K562 (cell line): ENCODE measurements around the gene PTPN1. TPM values are rescaled to one million over a fixed set of nuclear protein-coding genes. Genes with fewer than 3 reads are reported as not detected.

Experiments
- ATAC-seq: fragments of 200-7000 bp; cut with Tn5 transposase; 3 replicates; pipeline ENCODE4 v1.9.1; 2020; ENCODE audit warnings: moderate library complexity
- BruUV-seq: library from RNA; stranded (reverse); fragments of 400-500 nt; replicated peaks from 2 replicates; lab custom pipeline; 2021; lab: Mats Ljungman, UMichigan
- CTCF ChIA-PET: fragments of 300-600 bp; formaldehyde crosslinking; extraction: SDS; loops from one replicate; lab custom pipeline; 2021; ENCODE audit warnings: low intra/inter-chr PET ratio; lab: Yijun Ruan, JAX
- POLR2A ChIA-PET: fragments of 300-600, 350-650 bp; sonication (Branson Sonifier 250); formaldehyde crosslinking; extraction: SDS; loops from one replicate; lab custom pipeline; 2021; ENCODE audit warnings: antibody characterized with exemption, inconsistent platforms; lab: Yijun Ruan, JAX
- DNase-seq, 4 experiments: peaks; one replicate each; pipeline versions ENCODE4 v3.0.0 to v3.0.0-alpha.2; 2011 to 2018; ENCODE audit warnings: low spot score in 3 of 4, mixed read lengths in 3 of 4; ENCODE audit errors: extremely low read depth in 1 of 4
- FAIRE-seq: peaks from 2 replicates; lab custom pipeline; 2011; peaks lifted over from hg19 to GRCh38; lab: Jason Lieb, UNC
- H2AFZ ChIP-seq: 2 replicates; pipeline ENCODE4 v1.6.0; 2011; ENCODE audit warnings: low read depth, low read length, control low read depth, inconsistent platforms
- H3K27ac ChIP-seq: fragments of 200-600 bp; 3 replicates; pipeline ENCODE4 v1.8.0; 2011; ENCODE audit warnings: low read depth, mild to moderate bottlenecking, control low read depth, inconsistent platforms, low read length, moderate library complexity, mixed read lengths; ENCODE audit errors: extremely low read depth
- H3K27me3 ChIP-seq, 2 experiments: fragments of 300-600 bp in 1 of 2; 2 replicates in 1 of 2; 3 replicates in 1 of 2; pipeline versions ENCODE4 v1.6.0 to v1.8.0; 2011; ENCODE audit warnings: inconsistent platforms in 2 of 2, low read length in 2 of 2, mild to moderate bottlenecking in 1 of 2, mixed read lengths in 1 of 2, moderate library complexity in 1 of 2; ENCODE audit not compliant: control insufficient read depth in 2 of 2, insufficient read depth in 2 of 2
- H3K36me3 ChIP-seq: fragments of 300-600 bp; 3 replicates; pipeline ENCODE4 v1.8.0; 2011; ENCODE audit warnings: mild to moderate bottlenecking, low read length, inconsistent platforms; ENCODE audit not compliant: control insufficient read depth, insufficient read depth
- H3K4me1 ChIP-seq, 2 experiments: fragments of 200-600 bp in 1 of 2; replicated peaks in 1 of 2; 2 replicates in 1 of 2; 3 replicates in 1 of 2; pipeline versions ENCODE4 v1.5.1 to v1.8.0; 2011; ENCODE audit warnings: inconsistent platforms in 2 of 2, low read length in 2 of 2, mild to moderate bottlenecking in 1 of 2, mixed read lengths in 1 of 2, moderate library complexity in 1 of 2; ENCODE audit not compliant: control insufficient read depth in 2 of 2, insufficient read depth in 2 of 2
- H3K4me2 ChIP-seq: 2 replicates; pipeline ENCODE4 v1.6.1; 2011; ENCODE audit warnings: low read length, control low read depth, inconsistent platforms, mixed read lengths; ENCODE audit not compliant: insufficient read depth
- H3K4me3 ChIP-seq: fragments of 200-600 bp; sonication (generic), shearing (Covaris generic); 2 replicates; pipeline ENCODE4 v1.5.1; 2016; ENCODE audit warnings: control low read depth, inconsistent platforms
- H3K79me2 ChIP-seq: fragments of 200-600 bp; 3 replicates; pipeline ENCODE4 v1.8.0; 2011; ENCODE audit warnings: low read length, inconsistent platforms; ENCODE audit not compliant: control insufficient read depth, insufficient read depth
- H3K9ac ChIP-seq, 2 experiments: 2 replicates each; pipeline versions ENCODE4 v1.6.0 to v1.6.1; 2011; ENCODE audit warnings: low read depth in 2 of 2, low read length in 2 of 2, control low read depth in 1 of 2, inconsistent platforms in 1 of 2, mild to moderate bottlenecking in 1 of 2, mixed read lengths in 1 of 2; ENCODE audit not compliant: insufficient read depth in 1 of 2
- H3K9me1 ChIP-seq: one replicate; pipeline ENCODE4 v1.6.0; 2011; ENCODE audit warnings: inconsistent platforms, mild to moderate bottlenecking, low read length, moderate library complexity; ENCODE audit not compliant: control insufficient read depth, insufficient read depth
- H3K9me3 ChIP-seq: replicated peaks from 2 replicates; pipeline ENCODE4 v1.5.1; 2011; ENCODE audit warnings: low read depth, low read length, inconsistent platforms; ENCODE audit not compliant: control insufficient read depth, insufficient read depth
- H4K20me1 ChIP-seq: replicated peaks from 2 replicates; pipeline ENCODE4 v1.6.1; 2011; ENCODE audit warnings: low read length, inconsistent platforms, mixed read lengths; ENCODE audit not compliant: control insufficient read depth, insufficient read depth
- ARID1B ChIP-seq: fragments of 450-650 bp; IDR thresholded peaks from 2 replicates; pipeline ENCODE4 v1.6.1; 2016; ENCODE audit warnings: antibody characterized with exemption, mild to moderate bottlenecking, inconsistent platforms
- CREM ChIP-seq: IDR thresholded peaks from 2 replicates; pipeline ENCODE4 v1.6.1; 2014; ENCODE audit warnings: antibody characterized with exemption, low read depth
- RBFOX2 ChIP-seq: fragments of 200-400 bp; formaldehyde crosslinking; IDR thresholded peaks from 2 replicates; pipeline ENCODE4 v1.6.1; 2017; ENCODE audit warnings: low read depth, mild to moderate bottlenecking, low read length, moderate library complexity
- SAP30 ChIP-seq: fragments of 200-600 bp; sonication (generic); IDR thresholded peaks from 2 replicates; pipeline ENCODE4 v1.6.1; 2012; ENCODE audit warnings: borderline replicate concordance, low read depth, mild to moderate bottlenecking, moderate library complexity, low read length, control low read depth, inconsistent platforms; ENCODE audit not compliant: insufficient read depth, poor library complexity, severe bottlenecking
- SLC30A9 ChIP-seq: fragments of 250-450 bp; sonication (Bioruptor Pico); IDR thresholded peaks from 2 replicates; pipeline ENCODE4 v1.8.0; 2022; ENCODE audit warnings: mild to moderate bottlenecking, moderate library complexity
- TRIM24 ChIP-seq, 2 experiments: fragments of 450-650 bp; IDR thresholded peaks; 2 replicates each; pipeline ENCODE4 v1.6.1; 2016
- ZBTB1 ChIP-seq: sonication (generic); formaldehyde crosslinking; IDR thresholded peaks from 2 replicates; pipeline ENCODE4 v1.8.1; 2023; ENCODE audit warnings: missing genetic modification reagents, low read depth, mild to moderate bottlenecking, borderline replicate concordance
- ZNF224 ChIP-seq: sonication (generic); formaldehyde crosslinking; IDR thresholded peaks from 2 replicates; pipeline ENCODE4 v1.8.0; 2022; ENCODE audit warnings: mild to moderate bottlenecking, missing genetic modification reagents
- ZNF668 ChIP-seq: fragments of 250-450 bp; sonication (Bioruptor Pico); IDR thresholded peaks from 2 replicates; pipeline ENCODE4 v1.8.0; 2022; ENCODE audit warnings: mild to moderate bottlenecking, inconsistent platforms
- WGBS: fragments of 100-300 bp; shearing (Covaris generic); methylation state at CpG from one replicate; pipeline ENCODE4 v1.1.6; 2016; ENCODE audit warnings: low coverage, mixed read lengths; ENCODE audit not compliant: insufficient coverage; ENCODE audit errors: missing lambda C conversion rate; 5-methylcytosine and 5-hydroxymethylcytosine counted together
- in situ Hi-C: fragments of 300-500 bp; cut with MboI; formaldehyde crosslinking; loops from 4 replicates; pipeline ENCODE4 v1.15.0; 2018; ENCODE audit warnings: inconsistent platforms, mixed read lengths
- intact Hi-C: fragments of 100-400 bp; cut with micrococcal nuclease; formaldehyde crosslinking; loops from 2 replicates; pipeline ENCODE4 v1.14.2; 2022
- polyA plus RNA-seq, 8 experiments: library from polyadenylated mRNA; depleted of rRNA in 4 of 8; stranded (reverse) in 5 of 8; unstranded in 3 of 8; fragments of >200 nt; fragmentation: Nextera tagmentation in 2 of 8; fragmentation: Illumina TruSeq in 1 of 8; extraction: Ambion mirVana in 2 of 8; extraction: Trizol in 1 of 8; gene quantifications; 2 replicates each; pipeline versions ENCODE4 v1.2.1 to v1.2.3, GENCODE V29; 2011 to 2014; ENCODE audit warnings: inconsistent platforms in 1 of 8, missing spikeins in 1 of 8
- total RNA-seq, 7 experiments: library from RNA; depleted of rRNA in 6 of 7; stranded (reverse); fragments of >200 nt in 6 of 7; fragmentation: Illumina TruSeq in 2 of 7; extraction: Trizol in 2 of 7; gene quantifications; 2 replicates each; pipeline versions ENCODE4 v1.2.1 to v1.2.3, GENCODE V29; 2011 to 2021; ENCODE audit warnings: low replicate concordance in 1 of 7
- TF ChIP-seq, protein P1 (sequence below), 2 experiments: fragments of 450-650 bp; IDR thresholded peaks; 2 replicates each; pipeline ENCODE4 v1.6.1; 2018; ENCODE audit warnings: mild to moderate bottlenecking in 2 of 2, low read depth in 1 of 2; ENCODE audit not compliant: partially characterized antibody in 2 of 2
- TF ChIP-seq, protein P2 (sequence below), 2 experiments: fragments of 450-650 bp; conservative IDR thresholded peaks; 2 replicates each; pipeline ENCODE4 v1.6.1; 2017; ENCODE audit warnings: mild to moderate bottlenecking in 2 of 2, moderate library complexity in 2 of 2
- TF ChIP-seq, protein P3 (sequence below), 2 experiments: fragments of 150-350 bp in 1 of 2; IDR thresholded peaks; 2 replicates each; pipeline ENCODE4 v1.6.1; 2012 to 2016; ENCODE audit warnings: low read depth in 2 of 2, low read length in 2 of 2, mild to moderate bottlenecking in 1 of 2, moderate library complexity in 1 of 2

PTPN1 gene
- total and polyA plus RNA-seq, 9 of the 15 experiments (the other 6 are each of a cell fraction or from before 2014, with no cell fraction given), result 11.0 to 85.3 (median 54.0) TPM

DNA sequence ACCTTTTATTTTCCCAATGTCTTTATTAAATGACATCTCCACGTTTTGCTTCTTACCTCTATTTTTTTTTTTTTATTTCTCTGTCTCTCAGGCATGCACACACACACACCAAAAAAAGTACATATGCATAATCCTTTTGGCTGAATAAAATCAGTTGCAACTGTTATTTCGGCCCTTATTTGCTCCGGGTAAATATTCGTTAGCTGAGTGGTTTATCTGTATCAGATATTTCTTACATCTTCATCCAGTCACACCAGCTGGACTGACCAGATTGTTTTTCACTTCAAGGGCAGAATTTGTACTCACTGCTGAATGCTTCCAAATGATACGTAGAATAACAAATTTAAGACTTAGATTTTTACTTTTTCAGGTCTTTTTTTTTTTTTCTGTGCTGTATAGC lies 45.5 kb downstream of the PTPN1 start:
- H3K79me2 ChIP-seq, result peaks cover 87% of the 10 kb centered on the region
- DNase-seq (no peak), FAIRE-seq (no peak), ATAC-seq (no peak)
- ChIA-PET CTCF (no interaction called here), POLR2A (interaction anchor here (0.6 to 1.3 kb wide), 4 partner anchors 14 to 90 kb away, joined by 3 to 4 read pairs (median 4); no protein-coding TSS in a partner anchor)
- 13% methylated on average over 5 of the region's 5 CpGs for WGBS
- intact Hi-C loops, result no loop called here
- in situ Hi-C loops, result no loop called here
- H3K36me3 ChIP-seq, result peaks cover 38% of the 10 kb centered on the region
- H3K4me3 ChIP-seq, result no peak overlapping the region
- H3K4me2 ChIP-seq, result no peak overlapping the region
- peaks cover 4 to 7% of the 10 kb centered on the region in 2 experiments; a peak in 4 of 5 replicates for H3K4me1 ChIP-seq
- no peaks in the 10 kb centered on the region for H3K9me3 ChIP-seq
- no TSS peak for BruUV-seq
- H3K27me3 ChIP-seq, result no peaks in the 10 kb centered on the region
- no peaks in the 10 kb centered on the region; the same call in 1 of the 2 replicates for H4K20me1 ChIP-seq
- H3K9me1 ChIP-seq, result no peaks in the 10 kb centered on the region
- no peak overlapping the region for H3K9ac ChIP-seq
- no peak overlapping the region for H3K27ac ChIP-seq
- H2AFZ ChIP-seq, result no peak overlapping the region
- TF ChIP-seq ZNF224 (CRISPR knock-in tag) (no peak), ZNF668 (CRISPR knock-in tag) (no peak), TRIM24 (IDR thresholded peaks at IDR 0.05) (no peak), ZBTB1 (CRISPR knock-in tag) (no peak), CREM (no peak), RBFOX2 (no peak), ARID1B (0 out of 2 replicates have a peak, but pooled peaks have one; percentile 8), SAP30 (no peak), SLC30A9 (CRISPR knock-in tag) (no peak)
- TF ChIP-seq, protein P1, sequence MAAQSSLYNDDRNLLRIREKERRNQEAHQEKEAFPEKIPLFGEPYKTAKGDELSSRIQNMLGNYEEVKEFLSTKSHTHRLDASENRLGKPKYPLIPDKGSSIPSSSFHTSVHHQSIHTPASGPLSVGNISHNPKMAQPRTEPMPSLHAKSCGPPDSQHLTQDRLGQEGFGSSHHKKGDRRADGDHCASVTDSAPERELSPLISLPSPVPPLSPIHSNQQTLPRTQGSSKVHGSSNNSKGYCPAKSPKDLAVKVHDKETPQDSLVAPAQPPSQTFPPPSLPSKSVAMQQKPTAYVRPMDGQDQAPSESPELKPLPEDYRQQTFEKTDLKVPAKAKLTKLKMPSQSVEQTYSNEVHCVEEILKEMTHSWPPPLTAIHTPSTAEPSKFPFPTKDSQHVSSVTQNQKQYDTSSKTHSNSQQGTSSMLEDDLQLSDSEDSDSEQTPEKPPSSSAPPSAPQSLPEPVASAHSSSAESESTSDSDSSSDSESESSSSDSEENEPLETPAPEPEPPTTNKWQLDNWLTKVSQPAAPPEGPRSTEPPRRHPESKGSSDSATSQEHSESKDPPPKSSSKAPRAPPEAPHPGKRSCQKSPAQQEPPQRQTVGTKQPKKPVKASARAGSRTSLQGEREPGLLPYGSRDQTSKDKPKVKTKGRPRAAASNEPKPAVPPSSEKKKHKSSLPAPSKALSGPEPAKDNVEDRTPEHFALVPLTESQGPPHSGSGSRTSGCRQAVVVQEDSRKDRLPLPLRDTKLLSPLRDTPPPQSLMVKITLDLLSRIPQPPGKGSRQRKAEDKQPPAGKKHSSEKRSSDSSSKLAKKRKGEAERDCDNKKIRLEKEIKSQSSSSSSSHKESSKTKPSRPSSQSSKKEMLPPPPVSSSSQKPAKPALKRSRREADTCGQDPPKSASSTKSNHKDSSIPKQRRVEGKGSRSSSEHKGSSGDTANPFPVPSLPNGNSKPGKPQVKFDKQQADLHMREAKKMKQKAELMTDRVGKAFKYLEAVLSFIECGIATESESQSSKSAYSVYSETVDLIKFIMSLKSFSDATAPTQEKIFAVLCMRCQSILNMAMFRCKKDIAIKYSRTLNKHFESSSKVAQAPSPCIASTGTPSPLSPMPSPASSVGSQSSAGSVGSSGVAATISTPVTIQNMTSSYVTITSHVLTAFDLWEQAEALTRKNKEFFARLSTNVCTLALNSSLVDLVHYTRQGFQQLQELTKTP (IDR thresholded peaks at IDR 0.05; ENCODE audit: low read depth in 1 of 2, partially characterized antibody in 2 of 2), result no peak
- TF ChIP-seq, protein P2, sequence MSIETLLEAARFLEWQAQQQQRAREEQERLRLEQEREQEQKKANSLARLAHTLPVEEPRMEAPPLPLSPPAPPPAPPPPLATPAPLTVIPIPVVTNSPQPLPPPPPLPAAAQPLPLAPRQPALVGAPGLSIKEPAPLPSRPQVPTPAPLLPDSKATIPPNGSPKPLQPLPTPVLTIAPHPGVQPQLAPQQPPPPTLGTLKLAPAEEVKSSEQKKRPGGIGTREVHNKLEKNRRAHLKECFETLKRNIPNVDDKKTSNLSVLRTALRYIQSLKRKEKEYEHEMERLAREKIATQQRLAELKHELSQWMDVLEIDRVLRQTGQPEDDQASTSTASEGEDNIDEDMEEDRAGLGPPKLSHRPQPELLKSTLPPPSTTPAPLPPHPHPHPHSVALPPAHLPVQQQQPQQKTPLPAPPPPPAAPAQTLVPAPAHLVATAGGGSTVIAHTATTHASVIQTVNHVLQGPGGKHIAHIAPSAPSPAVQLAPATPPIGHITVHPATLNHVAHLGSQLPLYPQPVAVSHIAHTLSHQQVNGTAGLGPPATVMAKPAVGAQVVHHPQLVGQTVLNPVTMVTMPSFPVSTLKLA (conservative IDR thresholded peaks at IDR 0.05), result no peak
- TF ChIP-seq, protein P3, sequence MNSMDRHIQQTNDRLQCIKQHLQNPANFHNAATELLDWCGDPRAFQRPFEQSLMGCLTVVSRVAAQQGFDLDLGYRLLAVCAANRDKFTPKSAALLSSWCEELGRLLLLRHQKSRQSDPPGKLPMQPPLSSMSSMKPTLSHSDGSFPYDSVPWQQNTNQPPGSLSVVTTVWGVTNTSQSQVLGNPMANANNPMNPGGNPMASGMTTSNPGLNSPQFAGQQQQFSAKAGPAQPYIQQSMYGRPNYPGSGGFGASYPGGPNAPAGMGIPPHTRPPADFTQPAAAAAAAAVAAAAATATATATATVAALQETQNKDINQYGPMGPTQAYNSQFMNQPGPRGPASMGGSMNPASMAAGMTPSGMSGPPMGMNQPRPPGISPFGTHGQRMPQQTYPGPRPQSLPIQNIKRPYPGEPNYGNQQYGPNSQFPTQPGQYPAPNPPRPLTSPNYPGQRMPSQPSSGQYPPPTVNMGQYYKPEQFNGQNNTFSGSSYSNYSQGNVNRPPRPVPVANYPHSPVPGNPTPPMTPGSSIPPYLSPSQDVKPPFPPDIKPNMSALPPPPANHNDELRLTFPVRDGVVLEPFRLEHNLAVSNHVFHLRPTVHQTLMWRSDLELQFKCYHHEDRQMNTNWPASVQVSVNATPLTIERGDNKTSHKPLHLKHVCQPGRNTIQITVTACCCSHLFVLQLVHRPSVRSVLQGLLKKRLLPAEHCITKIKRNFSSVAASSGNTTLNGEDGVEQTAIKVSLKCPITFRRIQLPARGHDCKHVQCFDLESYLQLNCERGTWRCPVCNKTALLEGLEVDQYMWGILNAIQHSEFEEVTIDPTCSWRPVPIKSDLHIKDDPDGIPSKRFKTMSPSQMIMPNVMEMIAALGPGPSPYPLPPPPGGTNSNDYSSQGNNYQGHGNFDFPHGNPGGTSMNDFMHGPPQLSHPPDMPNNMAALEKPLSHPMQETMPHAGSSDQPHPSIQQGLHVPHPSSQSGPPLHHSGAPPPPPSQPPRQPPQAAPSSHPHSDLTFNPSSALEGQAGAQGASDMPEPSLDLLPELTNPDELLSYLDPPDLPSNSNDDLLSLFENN (IDR thresholded peaks at IDR 0.05; ENCODE audit: low read depth in 2 of 2, low read length in 2 of 2), result no peak
